GM23338 (cell line): ENCODE data around the gene PLPPR3. TPM values are rescaled to one million over a fixed set of nuclear protein-coding genes. Genes with fewer than 3 reads are reported as not detected.

Experiments
- ATAC-seq: fragments of 200-7000 bp; cut with Tn5 transposase; 3 replicates; pipeline ENCODE4 v1.9.1; 2020
- DNase-seq: peaks from one replicate; pipeline ENCODE4 v3.0.0-alpha.2; 2015; ENCODE audit warnings: low spot score
- H2AFZ ChIP-seq: fragments of 200-600 bp; sonication (generic); 2 replicates; pipeline ENCODE4 v1.8.0; 2016; ENCODE audit warnings: antibody characterized with exemption, mild to moderate bottlenecking, moderate library complexity
- H3F3A ChIP-seq: fragments of 200-600 bp; sonication (generic); replicated peaks from 2 replicates; pipeline ENCODE4 v1.8.0; 2017; ENCODE audit warnings: antibody characterized with exemption, mixed run types, low read depth
- H3K27ac ChIP-seq: fragments of 200-600 bp; sonication (generic); 2 replicates; pipeline ENCODE4 v1.6.1; 2016; ENCODE audit warnings: low read depth
- H3K27me3 ChIP-seq: fragments of 200-600 bp; sonication (generic); 2 replicates; pipeline ENCODE4 v1.8.0; 2016; ENCODE audit warnings: mild to moderate bottlenecking, mixed run types, moderate library complexity; ENCODE audit not compliant: insufficient read depth
- H3K36me3 ChIP-seq: fragments of 200-600 bp; sonication (generic); 2 replicates; pipeline ENCODE4 v1.8.0; 2016; ENCODE audit warnings: mild to moderate bottlenecking; ENCODE audit not compliant: insufficient read depth
- H3K4me1 ChIP-seq: fragments of 200-600 bp; sonication (generic); 2 replicates; pipeline ENCODE4 v1.8.0; 2016; ENCODE audit warnings: mild to moderate bottlenecking, moderate library complexity; ENCODE audit not compliant: insufficient read depth
- H3K4me2 ChIP-seq: fragments of 200-600 bp; sonication (generic); 2 replicates; pipeline ENCODE4 v1.7.1; 2017; ENCODE audit warnings: mixed run types
- H3K4me3 ChIP-seq: fragments of 200-600 bp; sonication (generic); 2 replicates; pipeline ENCODE4 v1.6.1; 2016; ENCODE audit warnings: mixed run types
- H3K79me2 ChIP-seq: fragments of 200-600 bp; sonication (generic); replicated peaks from 2 replicates; pipeline ENCODE4 v1.8.0; 2017; ENCODE audit warnings: mild to moderate bottlenecking; ENCODE audit not compliant: insufficient read depth
- H3K9me2 ChIP-seq: fragments of 200-600 bp; sonication (generic); 2 replicates; pipeline ENCODE4 v1.8.0; 2017; ENCODE audit not compliant: insufficient read depth
- H4K20me1 ChIP-seq: fragments of 200-600 bp; sonication (generic); replicated peaks from 2 replicates; pipeline ENCODE4 v1.8.0; 2017; ENCODE audit warnings: mild to moderate bottlenecking; ENCODE audit not compliant: insufficient read depth
- H3K27ac Mint-ChIP-seq: 2 replicates; pipeline ENCODE4 v1.8.0; 2020; ENCODE audit warnings: inconsistent platforms, mild to moderate bottlenecking, moderate library complexity, mixed read lengths
- H3K27me3 Mint-ChIP-seq: 3 replicates; pipeline ENCODE4 v1.8.0; 2022; ENCODE audit warnings: low read depth, mild to moderate bottlenecking, moderate library complexity, mixed read lengths, inconsistent platforms; ENCODE audit not compliant: insufficient read depth, poor library complexity
- H3K36me3 Mint-ChIP-seq: 3 replicates; pipeline ENCODE4 v1.8.0; 2021; ENCODE audit warnings: low read depth, mild to moderate bottlenecking, inconsistent platforms, moderate library complexity, mixed read lengths
- H3K4me1 Mint-ChIP-seq: 3 replicates; pipeline ENCODE4 v1.8.0; 2020; ENCODE audit warnings: mild to moderate bottlenecking, inconsistent platforms, mixed read lengths
- H3K4me3 Mint-ChIP-seq: 3 replicates; pipeline ENCODE4 v1.8.0; 2021; ENCODE audit warnings: moderate library complexity, mild to moderate bottlenecking, inconsistent platforms, mixed read lengths
- H3K9me3 Mint-ChIP-seq: 3 replicates; pipeline ENCODE4 v1.8.0; 2020; ENCODE audit warnings: moderate library complexity, mild to moderate bottlenecking, inconsistent platforms, mixed read lengths
- CREB1 ChIP-seq: fragments of 250-450 bp; sonication (Bioruptor Pico); IDR thresholded peaks from 2 replicates; pipeline ENCODE4 v1.5.0; 2020; ENCODE audit warnings: low read depth, mild to moderate bottlenecking, moderate library complexity
- EZH2 ChIP-seq: fragments of 200-600 bp; sonication (generic); IDR thresholded peaks from one replicate; pipeline ENCODE4 v1.8.0; 2017; ENCODE audit warnings: antibody characterized with exemption, mild to moderate bottlenecking, low read depth; ENCODE audit not compliant: unreplicated experiment
- EZH2phosphoT487 ChIP-seq: fragments of 200-600 bp; sonication (generic); IDR thresholded peaks from one replicate; pipeline ENCODE4 v1.8.1; 2018; ENCODE audit warnings: antibody characterized with exemption; ENCODE audit not compliant: unreplicated experiment
- JUNB ChIP-seq: IDR thresholded peaks from one replicate; pipeline ENCODE4 v1.6.1; 2016; ENCODE audit warnings: antibody characterized with exemption; ENCODE audit not compliant: unreplicated experiment
- NANOG ChIP-seq: IDR thresholded peaks from 2 replicates; pipeline ENCODE4 v1.6.1; 2016; ENCODE audit warnings: antibody characterized with exemption, borderline replicate concordance
- POLR2AphosphoS5 ChIP-seq: IDR thresholded peaks from 2 replicates; pipeline ENCODE4 v1.6.1; 2016; ENCODE audit warnings: antibody characterized with exemption, low read depth
- STAT1 ChIP-seq: IDR thresholded peaks from one replicate; pipeline ENCODE4 v1.6.1; 2016; ENCODE audit warnings: antibody characterized with exemption; ENCODE audit not compliant: unreplicated experiment
- ZNF114 ChIP-seq: fragments of 250-450 bp; sonication (Bioruptor Pico); IDR thresholded peaks from 2 replicates; pipeline ENCODE4 v1.5.0; 2020; ENCODE audit warnings: mild to moderate bottlenecking, moderate library complexity
- ZNF331 ChIP-seq: fragments of 250-450 bp; sonication (Bioruptor Pico); IDR thresholded peaks from 2 replicates; pipeline ENCODE4 v1.5.0; 2020; ENCODE audit warnings: low read depth, mild to moderate bottlenecking, moderate library complexity
- polyA plus RNA-seq: library from polyadenylated mRNA; unstranded; fragments of >200 nt; fragmentation: Nextera tagmentation; extraction: Ambion mirVana; gene quantifications from 2 replicates; pipeline ENCODE4 v1.2.1, GENCODE V29; 2016
- total RNA-seq: library from RNA; depleted of rRNA; stranded (reverse); fragments of >200 nt; shearing (Covaris generic); gene quantifications from 2 replicates; pipeline ENCODE4 v1.2.3, GENCODE V29; 2014
- TF ChIP-seq, protein P1 (sequence below): IDR thresholded peaks from one replicate; pipeline ENCODE4 v1.6.1; 2018; ENCODE audit warnings: antibody characterized with exemption; ENCODE audit not compliant: unreplicated experiment
- TF ChIP-seq, protein P2 (sequence below): IDR thresholded peaks from 2 replicates; pipeline ENCODE4 v1.6.1; 2016; ENCODE audit warnings: antibody characterized with exemption
- TF ChIP-seq, protein P3 (sequence below): fragments of 250-450 bp; sonication (Bioruptor Pico); IDR thresholded peaks from 2 replicates; pipeline ENCODE4 v1.5.0; 2020; ENCODE audit warnings: mild to moderate bottlenecking, moderate library complexity
- TF ChIP-seq, protein P4 (sequence below), 2 experiments: fragments of 200-600 bp in 1 of 2; sonication (generic) in 1 of 2; conservative IDR thresholded peaks; 2 replicates each; pipeline versions ENCODE4 v1.5.1 to v1.6.1; 2016 to 2017; ENCODE audit warnings: antibody characterized with exemption in 2 of 2, low read depth in 2 of 2, mild to moderate bottlenecking in 2 of 2, moderate library complexity in 1 of 2

Gene PLPPR3
- total and polyA plus RNA-seq, 2 experiments from 2014 or later: 14.8 to 81.1 TPM

DNA sequence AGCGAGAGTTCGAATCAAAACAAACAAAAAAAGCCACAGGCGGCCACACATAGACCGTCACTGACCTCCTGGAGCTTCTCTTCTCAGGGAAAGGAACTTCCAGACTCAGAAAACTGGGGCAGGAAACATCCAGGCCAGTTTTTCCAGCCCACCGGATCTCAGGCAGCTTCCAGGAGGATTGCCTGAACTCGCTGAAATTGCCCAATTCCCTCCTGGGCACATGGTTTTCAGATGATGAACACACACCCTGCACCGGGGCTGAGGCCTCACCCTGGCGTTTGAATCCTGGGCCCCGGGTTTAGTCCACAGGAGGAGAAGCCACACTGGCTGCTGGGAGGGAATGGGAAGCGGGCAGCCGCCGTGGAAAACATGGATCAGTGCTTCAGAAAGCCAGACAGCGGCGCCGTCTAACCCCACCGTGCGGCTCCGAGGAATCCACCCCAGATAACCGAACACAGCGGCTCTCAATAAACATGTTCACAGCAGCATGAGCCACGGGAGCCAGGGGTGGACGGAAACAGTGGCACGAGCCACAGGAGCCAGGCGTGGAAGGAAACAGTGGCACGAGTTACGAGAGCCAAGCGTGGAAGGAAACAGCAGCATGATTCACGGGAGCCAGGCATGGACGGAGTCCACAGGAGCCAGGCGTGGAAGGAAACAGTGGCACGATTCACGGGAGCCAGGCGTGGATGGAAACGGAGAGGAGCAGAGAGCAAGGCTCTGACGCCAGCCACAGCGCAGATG lies 42.7 kb downstream of the PLPPR3 start:
- Histone ChIP-seq H4K20me1 (no peaks in the 10 kb centered on the region), H3K9me2 (no peaks in the 10 kb centered on the region), H3K36me3 (no peaks in the 10 kb centered on the region), H3F3A (peaks cover 22% of the 10 kb centered on the region; the same call in 1 of the 2 replicates), H3K27me3 (no peaks in the 10 kb centered on the region), H3K4me2 (no peak overlapping the region), H3K4me1 (peaks cover 27% of the 10 kb centered on the region), H2AFZ (no peak overlapping the region), H3K79me2 (peaks cover 14% of the 10 kb centered on the region), H3K27ac (no peak overlapping the region), H3K4me3 (no peak overlapping the region)
- Mint-ChIP-seq H3K27ac (no peak overlapping the region; the same call in 1 of the 2 replicates), H3K9me3 (no peaks in the 10 kb centered on the region), H3K36me3 (no peaks in the 10 kb centered on the region), H3K4me1 (peaks cover 20% of the 10 kb centered on the region), H3K27me3 (peaks cover 11% of the 10 kb centered on the region), H3K4me3 (no peak overlapping the region)
- no peak for TF ChIP-seq EZH2
- TF ChIP-seq, protein P1, sequence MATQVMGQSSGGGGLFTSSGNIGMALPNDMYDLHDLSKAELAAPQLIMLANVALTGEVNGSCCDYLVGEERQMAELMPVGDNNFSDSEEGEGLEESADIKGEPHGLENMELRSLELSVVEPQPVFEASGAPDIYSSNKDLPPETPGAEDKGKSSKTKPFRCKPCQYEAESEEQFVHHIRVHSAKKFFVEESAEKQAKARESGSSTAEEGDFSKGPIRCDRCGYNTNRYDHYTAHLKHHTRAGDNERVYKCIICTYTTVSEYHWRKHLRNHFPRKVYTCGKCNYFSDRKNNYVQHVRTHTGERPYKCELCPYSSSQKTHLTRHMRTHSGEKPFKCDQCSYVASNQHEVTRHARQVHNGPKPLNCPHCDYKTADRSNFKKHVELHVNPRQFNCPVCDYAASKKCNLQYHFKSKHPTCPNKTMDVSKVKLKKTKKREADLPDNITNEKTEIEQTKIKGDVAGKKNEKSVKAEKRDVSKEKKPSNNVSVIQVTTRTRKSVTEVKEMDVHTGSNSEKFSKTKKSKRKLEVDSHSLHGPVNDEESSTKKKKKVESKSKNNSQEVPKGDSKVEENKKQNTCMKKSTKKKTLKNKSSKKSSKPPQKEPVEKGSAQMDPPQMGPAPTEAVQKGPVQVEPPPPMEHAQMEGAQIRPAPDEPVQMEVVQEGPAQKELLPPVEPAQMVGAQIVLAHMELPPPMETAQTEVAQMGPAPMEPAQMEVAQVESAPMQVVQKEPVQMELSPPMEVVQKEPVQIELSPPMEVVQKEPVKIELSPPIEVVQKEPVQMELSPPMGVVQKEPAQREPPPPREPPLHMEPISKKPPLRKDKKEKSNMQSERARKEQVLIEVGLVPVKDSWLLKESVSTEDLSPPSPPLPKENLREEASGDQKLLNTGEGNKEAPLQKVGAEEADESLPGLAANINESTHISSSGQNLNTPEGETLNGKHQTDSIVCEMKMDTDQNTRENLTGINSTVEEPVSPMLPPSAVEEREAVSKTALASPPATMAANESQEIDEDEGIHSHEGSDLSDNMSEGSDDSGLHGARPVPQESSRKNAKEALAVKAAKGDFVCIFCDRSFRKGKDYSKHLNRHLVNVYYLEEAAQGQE: no peak
- no peak for TF ChIP-seq STAT1
- TF ChIP-seq, protein P2, sequence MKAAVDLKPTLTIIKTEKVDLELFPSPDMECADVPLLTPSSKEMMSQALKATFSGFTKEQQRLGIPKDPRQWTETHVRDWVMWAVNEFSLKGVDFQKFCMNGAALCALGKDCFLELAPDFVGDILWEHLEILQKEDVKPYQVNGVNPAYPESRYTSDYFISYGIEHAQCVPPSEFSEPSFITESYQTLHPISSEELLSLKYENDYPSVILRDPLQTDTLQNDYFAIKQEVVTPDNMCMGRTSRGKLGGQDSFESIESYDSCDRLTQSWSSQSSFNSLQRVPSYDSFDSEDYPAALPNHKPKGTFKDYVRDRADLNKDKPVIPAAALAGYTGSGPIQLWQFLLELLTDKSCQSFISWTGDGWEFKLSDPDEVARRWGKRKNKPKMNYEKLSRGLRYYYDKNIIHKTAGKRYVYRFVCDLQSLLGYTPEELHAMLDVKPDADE: no peak
- TF ChIP-seq POLR2AphosphoS5: no peak
- no peak for TF ChIP-seq ZNF114
- TF ChIP-seq CREB1: no peak
- TF ChIP-seq, protein P3, sequence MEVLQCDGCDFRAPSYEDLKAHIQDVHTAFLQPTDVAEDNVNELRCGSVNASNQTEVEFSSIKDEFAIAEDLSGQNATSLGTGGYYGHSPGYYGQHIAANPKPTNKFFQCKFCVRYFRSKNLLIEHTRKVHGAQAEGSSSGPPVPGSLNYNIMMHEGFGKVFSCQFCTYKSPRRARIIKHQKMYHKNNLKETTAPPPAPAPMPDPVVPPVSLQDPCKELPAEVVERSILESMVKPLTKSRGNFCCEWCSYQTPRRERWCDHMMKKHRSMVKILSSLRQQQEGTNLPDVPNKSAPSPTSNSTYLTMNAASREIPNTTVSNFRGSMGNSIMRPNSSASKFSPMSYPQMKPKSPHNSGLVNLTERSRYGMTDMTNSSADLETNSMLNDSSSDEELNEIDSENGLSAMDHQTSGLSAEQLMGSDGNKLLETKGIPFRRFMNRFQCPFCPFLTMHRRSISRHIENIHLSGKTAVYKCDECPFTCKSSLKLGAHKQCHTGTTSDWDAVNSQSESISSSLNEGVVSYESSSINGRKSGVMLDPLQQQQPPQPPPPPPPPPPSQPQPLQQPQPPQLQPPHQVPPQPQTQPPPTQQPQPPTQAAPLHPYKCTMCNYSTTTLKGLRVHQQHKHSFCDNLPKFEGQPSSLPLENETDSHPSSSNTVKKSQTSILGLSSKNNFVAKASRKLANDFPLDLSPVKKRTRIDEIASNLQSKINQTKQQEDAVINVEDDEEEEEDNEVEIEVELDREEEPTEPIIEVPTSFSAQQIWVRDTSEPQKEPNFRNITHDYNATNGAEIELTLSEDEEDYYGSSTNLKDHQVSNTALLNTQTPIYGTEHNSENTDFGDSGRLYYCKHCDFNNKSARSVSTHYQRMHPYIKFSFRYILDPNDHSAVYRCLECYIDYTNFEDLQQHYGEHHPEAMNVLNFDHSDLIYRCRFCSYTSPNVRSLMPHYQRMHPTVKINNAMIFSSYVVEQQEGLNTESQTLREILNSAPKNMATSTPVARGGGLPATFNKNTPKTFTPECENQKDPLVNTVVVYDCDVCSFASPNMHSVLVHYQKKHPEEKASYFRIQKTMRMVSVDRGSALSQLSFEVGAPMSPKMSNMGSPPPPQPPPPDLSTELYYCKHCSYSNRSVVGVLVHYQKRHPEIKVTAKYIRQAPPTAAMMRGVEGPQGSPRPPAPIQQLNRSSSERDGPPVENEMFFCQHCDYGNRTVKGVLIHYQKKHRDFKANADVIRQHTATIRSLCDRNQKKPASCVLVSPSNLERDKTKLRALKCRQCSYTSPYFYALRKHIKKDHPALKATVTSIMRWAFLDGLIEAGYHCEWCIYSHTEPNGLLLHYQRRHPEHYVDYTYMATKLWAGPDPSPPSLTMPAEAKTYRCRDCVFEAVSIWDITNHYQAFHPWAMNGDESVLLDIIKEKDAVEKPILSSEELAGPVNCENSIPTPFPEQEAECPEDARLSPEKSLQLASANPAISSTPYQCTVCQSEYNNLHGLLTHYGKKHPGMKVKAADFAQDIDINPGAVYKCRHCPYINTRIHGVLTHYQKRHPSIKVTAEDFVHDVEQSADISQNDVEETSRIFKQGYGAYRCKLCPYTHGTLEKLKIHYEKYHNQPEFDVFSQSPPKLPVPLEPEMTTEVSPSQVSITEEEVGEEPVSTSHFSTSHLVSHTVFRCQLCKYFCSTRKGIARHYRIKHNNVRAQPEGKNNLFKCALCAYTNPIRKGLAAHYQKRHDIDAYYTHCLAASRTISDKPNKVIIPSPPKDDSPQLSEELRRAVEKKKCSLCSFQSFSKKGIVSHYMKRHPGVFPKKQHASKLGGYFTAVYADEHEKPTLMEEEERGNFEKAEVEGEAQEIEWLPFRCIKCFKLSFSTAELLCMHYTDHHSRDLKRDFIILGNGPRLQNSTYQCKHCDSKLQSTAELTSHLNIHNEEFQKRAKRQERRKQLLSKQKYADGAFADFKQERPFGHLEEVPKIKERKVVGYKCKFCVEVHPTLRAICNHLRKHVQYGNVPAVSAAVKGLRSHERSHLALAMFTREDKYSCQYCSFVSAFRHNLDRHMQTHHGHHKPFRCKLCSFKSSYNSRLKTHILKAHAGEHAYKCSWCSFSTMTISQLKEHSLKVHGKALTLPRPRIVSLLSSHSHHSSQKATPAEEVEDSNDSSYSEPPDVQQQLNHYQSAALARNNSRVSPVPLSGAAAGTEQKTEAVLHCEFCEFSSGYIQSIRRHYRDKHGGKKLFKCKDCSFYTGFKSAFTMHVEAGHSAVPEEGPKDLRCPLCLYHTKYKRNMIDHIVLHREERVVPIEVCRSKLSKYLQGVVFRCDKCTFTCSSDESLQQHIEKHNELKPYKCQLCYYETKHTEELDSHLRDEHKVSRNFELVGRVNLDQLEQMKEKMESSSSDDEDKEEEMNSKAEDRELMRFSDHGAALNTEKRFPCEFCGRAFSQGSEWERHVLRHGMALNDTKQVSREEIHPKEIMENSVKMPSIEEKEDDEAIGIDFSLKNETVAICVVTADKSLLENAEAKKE (CRISPR knock-in tag): no peak
- TF ChIP-seq ZNF331 (CRISPR knock-in tag): no peak
- no peak for TF ChIP-seq EZH2phosphoT487
- TF ChIP-seq, protein P4, sequence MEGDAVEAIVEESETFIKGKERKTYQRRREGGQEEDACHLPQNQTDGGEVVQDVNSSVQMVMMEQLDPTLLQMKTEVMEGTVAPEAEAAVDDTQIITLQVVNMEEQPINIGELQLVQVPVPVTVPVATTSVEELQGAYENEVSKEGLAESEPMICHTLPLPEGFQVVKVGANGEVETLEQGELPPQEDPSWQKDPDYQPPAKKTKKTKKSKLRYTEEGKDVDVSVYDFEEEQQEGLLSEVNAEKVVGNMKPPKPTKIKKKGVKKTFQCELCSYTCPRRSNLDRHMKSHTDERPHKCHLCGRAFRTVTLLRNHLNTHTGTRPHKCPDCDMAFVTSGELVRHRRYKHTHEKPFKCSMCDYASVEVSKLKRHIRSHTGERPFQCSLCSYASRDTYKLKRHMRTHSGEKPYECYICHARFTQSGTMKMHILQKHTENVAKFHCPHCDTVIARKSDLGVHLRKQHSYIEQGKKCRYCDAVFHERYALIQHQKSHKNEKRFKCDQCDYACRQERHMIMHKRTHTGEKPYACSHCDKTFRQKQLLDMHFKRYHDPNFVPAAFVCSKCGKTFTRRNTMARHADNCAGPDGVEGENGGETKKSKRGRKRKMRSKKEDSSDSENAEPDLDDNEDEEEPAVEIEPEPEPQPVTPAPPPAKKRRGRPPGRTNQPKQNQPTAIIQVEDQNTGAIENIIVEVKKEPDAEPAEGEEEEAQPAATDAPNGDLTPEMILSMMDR (conservative IDR thresholded peaks at IDR 0.05; ENCODE audit: low read depth in 2 of 2): no peak
- TF ChIP-seq NANOG: no peak
- no peak for TF ChIP-seq JUNB
- no peak for ATAC-seq
- peak; percentile 49 for DNase-seq
